K562 (cell line): ENCODE data around the gene KIAA0825. TPM values are rescaled to one million over a fixed set of nuclear protein-coding genes. Genes with fewer than 3 reads are reported as not detected.

ENCODE experiments used
- CTCFL ChIP-seq: IDR thresholded peaks from 2 replicates; pipeline ENCODE4 v1.6.1; 2011; ENCODE audit warnings: borderline replicate concordance, low read depth, mild to moderate bottlenecking, moderate library complexity, low read length; ENCODE audit not compliant: insufficient read depth, poor library complexity, severe bottlenecking
- DDX20 ChIP-seq: fragments of 450-650 bp; IDR thresholded peaks from 2 replicates; pipeline ENCODE4 v1.6.1; 2016; ENCODE audit warnings: missing genetic modification characterization, low read depth, mild to moderate bottlenecking, missing compliant biosample characterization, moderate library complexity
- GTF2B ChIP-seq: IDR thresholded peaks from 2 replicates; pipeline ENCODE4 v1.6.1; 2011; ENCODE audit not compliant: insufficient read length; ENCODE audit errors: extremely low read depth
- ILK ChIP-seq: fragments of 450-650 bp; IDR thresholded peaks from 2 replicates; pipeline ENCODE4 v1.6.1; 2016; ENCODE audit warnings: missing genetic modification characterization, low read depth, mild to moderate bottlenecking, missing compliant biosample characterization, moderate library complexity, borderline replicate concordance
- POLR3A ChIP-seq: IDR thresholded peaks from 2 replicates; pipeline ENCODE4 v1.6.1; 2011; ENCODE audit warnings: borderline replicate concordance, mild to moderate bottlenecking, moderate library complexity; ENCODE audit not compliant: insufficient read length, insufficient read depth; ENCODE audit errors: extremely low read depth
- RBM25 ChIP-seq: fragments of 200-400 bp; formaldehyde crosslinking; IDR thresholded peaks from 2 replicates; pipeline ENCODE4 v1.6.1; 2018; ENCODE audit warnings: low read length, low read depth, moderate library complexity; ENCODE audit not compliant: severe bottlenecking
- SAFB2 ChIP-seq: fragments of 200-400 bp; formaldehyde crosslinking; IDR thresholded peaks from 2 replicates; pipeline ENCODE4 v1.6.1; 2018; ENCODE audit warnings: borderline replicate concordance, low read length, low read depth, moderate library complexity; ENCODE audit not compliant: severe bottlenecking
- ZNF79 ChIP-seq: fragments of 250-450 bp; sonication (Bioruptor Pico); IDR thresholded peaks from 2 replicates; pipeline ENCODE4 v1.4.0; 2020; ENCODE audit warnings: low read depth, mild to moderate bottlenecking, moderate library complexity
- polyA plus RNA-seq, 8 experiments: library from polyadenylated mRNA; depleted of rRNA in 4 of 8; stranded (reverse) in 5 of 8; unstranded in 3 of 8; fragments of >200 nt; fragmentation: Nextera tagmentation in 2 of 8; fragmentation: Illumina TruSeq in 1 of 8; extraction: Ambion mirVana in 2 of 8; extraction: Trizol in 1 of 8; gene quantifications; 2 replicates each; pipeline versions ENCODE4 v1.2.1 to v1.2.3, GENCODE V29; 2011 to 2014; ENCODE audit warnings: inconsistent platforms in 1 of 8, missing spikeins in 1 of 8
- total RNA-seq, 7 experiments: library from RNA; depleted of rRNA in 6 of 7; stranded (reverse); fragments of >200 nt in 6 of 7; fragmentation: Illumina TruSeq in 2 of 7; extraction: Trizol in 2 of 7; gene quantifications; 2 replicates each; pipeline versions ENCODE4 v1.2.1 to v1.2.3, GENCODE V29; 2011 to 2021; ENCODE audit warnings: low replicate concordance in 1 of 7

The KIAA0825 gene
- total and polyA plus RNA-seq, 9 of the 15 experiments (the other 6 are each of a cell fraction or from before 2014, with no cell fraction given), result 0.05 to 0.36 (median 0.16) TPM; not detected in 1

GRCh38 chr5:94130077-94130476, 488.3 kb downstream of the KIAA0825 start (continued):
- TF ChIP-seq CTCFL (no peak), ZNF79 (CRISPR knock-in tag) (no peak), GTF2B (no peak), POLR3A (no peak), SAFB2 (no peak), RBM25 (no peak), DDX20 (no peak), ILK (tag) (no peak)
- TF ChIP-seq, all 486 proteins: peak for 0
